ENCODE results near the gene MEGF8.

DNA sequence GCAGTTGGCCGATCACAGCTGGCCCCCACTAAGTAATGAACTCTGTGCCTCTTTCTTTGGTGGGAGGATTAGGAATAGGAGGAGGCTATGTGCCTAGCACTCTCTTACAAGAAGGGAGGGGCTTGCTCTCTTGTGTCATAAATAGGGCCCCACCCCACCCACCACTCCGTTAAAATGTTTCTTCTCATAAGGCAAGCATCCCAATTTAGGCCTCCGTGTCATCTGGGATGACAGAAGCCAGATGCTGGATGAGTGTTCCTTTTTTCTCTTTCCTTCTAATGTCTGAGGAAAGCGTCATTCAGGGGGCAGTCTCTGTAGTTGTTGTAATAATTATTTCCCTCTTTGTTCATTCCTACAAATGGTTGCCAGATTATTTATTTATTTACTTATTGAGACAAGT lies 101.9 kb downstream of the MEGF8 start, which contains the start of gene LIPE:
- TF ChIP-seq AKAP8 (CRISPR knock-in tag; IDR thresholded peaks at IDR 0.05): no peak
- TF ChIP-seq ZNF556 (CRISPR knock-in tag; IDR thresholded peaks at IDR 0.05; ENCODE audit: borderline replicate concordance): no peak
- TF ChIP-seq CHD4 (IDR thresholded peaks at IDR 0.05; ENCODE audit: borderline replicate concordance, low read length): no peak
- TF ChIP-seq NR2C2 (CRISPR knock-in tag; IDR thresholded peaks at IDR 0.05; ENCODE audit: borderline replicate concordance): no peak
- no peak for TF ChIP-seq KDM4B (CRISPR knock-in tag; IDR thresholded peaks at IDR 0.05)
- TF ChIP-seq, protein P1, sequence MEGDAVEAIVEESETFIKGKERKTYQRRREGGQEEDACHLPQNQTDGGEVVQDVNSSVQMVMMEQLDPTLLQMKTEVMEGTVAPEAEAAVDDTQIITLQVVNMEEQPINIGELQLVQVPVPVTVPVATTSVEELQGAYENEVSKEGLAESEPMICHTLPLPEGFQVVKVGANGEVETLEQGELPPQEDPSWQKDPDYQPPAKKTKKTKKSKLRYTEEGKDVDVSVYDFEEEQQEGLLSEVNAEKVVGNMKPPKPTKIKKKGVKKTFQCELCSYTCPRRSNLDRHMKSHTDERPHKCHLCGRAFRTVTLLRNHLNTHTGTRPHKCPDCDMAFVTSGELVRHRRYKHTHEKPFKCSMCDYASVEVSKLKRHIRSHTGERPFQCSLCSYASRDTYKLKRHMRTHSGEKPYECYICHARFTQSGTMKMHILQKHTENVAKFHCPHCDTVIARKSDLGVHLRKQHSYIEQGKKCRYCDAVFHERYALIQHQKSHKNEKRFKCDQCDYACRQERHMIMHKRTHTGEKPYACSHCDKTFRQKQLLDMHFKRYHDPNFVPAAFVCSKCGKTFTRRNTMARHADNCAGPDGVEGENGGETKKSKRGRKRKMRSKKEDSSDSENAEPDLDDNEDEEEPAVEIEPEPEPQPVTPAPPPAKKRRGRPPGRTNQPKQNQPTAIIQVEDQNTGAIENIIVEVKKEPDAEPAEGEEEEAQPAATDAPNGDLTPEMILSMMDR (CRISPR knock-in tag; IDR thresholded peaks at IDR 0.05): no peak
- no peak for TF ChIP-seq AGO2 (optimal IDR thresholded peaks at IDR 0.05; ENCODE audit: low read depth, low read length)
- TF ChIP-seq, protein P2, sequence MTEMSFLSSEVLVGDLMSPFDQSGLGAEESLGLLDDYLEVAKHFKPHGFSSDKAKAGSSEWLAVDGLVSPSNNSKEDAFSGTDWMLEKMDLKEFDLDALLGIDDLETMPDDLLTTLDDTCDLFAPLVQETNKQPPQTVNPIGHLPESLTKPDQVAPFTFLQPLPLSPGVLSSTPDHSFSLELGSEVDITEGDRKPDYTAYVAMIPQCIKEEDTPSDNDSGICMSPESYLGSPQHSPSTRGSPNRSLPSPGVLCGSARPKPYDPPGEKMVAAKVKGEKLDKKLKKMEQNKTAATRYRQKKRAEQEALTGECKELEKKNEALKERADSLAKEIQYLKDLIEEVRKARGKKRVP (CRISPR knock-in tag; IDR thresholded peaks at IDR 0.05): no peak
- no peak for TF ChIP-seq PHF8 (CRISPR knock-in tag; IDR thresholded peaks at IDR 0.05)
- TF ChIP-seq ZNF713 (CRISPR knock-in tag; IDR thresholded peaks at IDR 0.05): no peak
- TF ChIP-seq, protein P3, sequence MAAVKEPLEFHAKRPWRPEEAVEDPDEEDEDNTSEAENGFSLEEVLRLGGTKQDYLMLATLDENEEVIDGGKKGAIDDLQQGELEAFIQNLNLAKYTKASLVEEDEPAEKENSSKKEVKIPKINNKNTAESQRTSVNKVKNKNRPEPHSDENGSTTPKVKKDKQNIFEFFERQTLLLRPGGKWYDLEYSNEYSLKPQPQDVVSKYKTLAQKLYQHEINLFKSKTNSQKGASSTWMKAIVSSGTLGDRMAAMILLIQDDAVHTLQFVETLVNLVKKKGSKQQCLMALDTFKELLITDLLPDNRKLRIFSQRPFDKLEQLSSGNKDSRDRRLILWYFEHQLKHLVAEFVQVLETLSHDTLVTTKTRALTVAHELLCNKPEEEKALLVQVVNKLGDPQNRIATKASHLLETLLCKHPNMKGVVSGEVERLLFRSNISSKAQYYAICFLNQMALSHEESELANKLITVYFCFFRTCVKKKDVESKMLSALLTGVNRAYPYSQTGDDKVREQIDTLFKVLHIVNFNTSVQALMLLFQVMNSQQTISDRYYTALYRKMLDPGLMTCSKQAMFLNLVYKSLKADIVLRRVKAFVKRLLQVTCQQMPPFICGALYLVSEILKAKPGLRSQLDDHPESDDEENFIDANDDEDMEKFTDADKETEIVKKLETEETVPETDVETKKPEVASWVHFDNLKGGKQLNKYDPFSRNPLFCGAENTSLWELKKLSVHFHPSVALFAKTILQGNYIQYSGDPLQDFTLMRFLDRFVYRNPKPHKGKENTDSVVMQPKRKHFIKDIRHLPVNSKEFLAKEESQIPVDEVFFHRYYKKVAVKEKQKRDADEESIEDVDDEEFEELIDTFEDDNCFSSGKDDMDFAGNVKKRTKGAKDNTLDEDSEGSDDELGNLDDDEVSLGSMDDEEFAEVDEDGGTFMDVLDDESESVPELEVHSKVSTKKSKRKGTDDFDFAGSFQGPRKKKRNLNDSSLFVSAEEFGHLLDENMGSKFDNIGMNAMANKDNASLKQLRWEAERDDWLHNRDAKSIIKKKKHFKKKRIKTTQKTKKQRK (IDR thresholded peaks at IDR 0.05; ENCODE audit: low read length): no peak
- no peak for TF ChIP-seq ZNF274 (CRISPR knock-in tag; IDR thresholded peaks at IDR 0.05)
- no peak for TF ChIP-seq HNRNPH1 (optimal IDR thresholded peaks at IDR 0.05; ENCODE audit: low read depth, low read length)
